Measurements from ENCODE around the gene MYO1D.

GRCh38 chr17:32513579-32513978 lies 363.3 kb downstream of the MYO1D start:
- TF ChIP-seq, protein P1, sequence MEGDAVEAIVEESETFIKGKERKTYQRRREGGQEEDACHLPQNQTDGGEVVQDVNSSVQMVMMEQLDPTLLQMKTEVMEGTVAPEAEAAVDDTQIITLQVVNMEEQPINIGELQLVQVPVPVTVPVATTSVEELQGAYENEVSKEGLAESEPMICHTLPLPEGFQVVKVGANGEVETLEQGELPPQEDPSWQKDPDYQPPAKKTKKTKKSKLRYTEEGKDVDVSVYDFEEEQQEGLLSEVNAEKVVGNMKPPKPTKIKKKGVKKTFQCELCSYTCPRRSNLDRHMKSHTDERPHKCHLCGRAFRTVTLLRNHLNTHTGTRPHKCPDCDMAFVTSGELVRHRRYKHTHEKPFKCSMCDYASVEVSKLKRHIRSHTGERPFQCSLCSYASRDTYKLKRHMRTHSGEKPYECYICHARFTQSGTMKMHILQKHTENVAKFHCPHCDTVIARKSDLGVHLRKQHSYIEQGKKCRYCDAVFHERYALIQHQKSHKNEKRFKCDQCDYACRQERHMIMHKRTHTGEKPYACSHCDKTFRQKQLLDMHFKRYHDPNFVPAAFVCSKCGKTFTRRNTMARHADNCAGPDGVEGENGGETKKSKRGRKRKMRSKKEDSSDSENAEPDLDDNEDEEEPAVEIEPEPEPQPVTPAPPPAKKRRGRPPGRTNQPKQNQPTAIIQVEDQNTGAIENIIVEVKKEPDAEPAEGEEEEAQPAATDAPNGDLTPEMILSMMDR (IDR thresholded peaks at IDR 0.05) = no peak
- TF ChIP-seq EP300 (IDR thresholded peaks at IDR 0.05) (no peak), POLR2A (IDR thresholded peaks at IDR 0.05) (no peak)
